Activated T-helper 1 cell treated with Interleukin-2 at 50 U/mL for 16 hours (primary cell): ENCODE results near the gene HIC1.
"Not testable (repeated sequence)": the region's sequence is repeated elsewhere in the genome, so short reads cannot be mapped to it uniquely, and the experiment has no call there.

Experiments
- DNase-seq: peaks from one replicate; pipeline ENCODE4 v3.0.0-alpha.2; 2020; ENCODE audit warnings: low read depth

HIC1 gene, protein sequence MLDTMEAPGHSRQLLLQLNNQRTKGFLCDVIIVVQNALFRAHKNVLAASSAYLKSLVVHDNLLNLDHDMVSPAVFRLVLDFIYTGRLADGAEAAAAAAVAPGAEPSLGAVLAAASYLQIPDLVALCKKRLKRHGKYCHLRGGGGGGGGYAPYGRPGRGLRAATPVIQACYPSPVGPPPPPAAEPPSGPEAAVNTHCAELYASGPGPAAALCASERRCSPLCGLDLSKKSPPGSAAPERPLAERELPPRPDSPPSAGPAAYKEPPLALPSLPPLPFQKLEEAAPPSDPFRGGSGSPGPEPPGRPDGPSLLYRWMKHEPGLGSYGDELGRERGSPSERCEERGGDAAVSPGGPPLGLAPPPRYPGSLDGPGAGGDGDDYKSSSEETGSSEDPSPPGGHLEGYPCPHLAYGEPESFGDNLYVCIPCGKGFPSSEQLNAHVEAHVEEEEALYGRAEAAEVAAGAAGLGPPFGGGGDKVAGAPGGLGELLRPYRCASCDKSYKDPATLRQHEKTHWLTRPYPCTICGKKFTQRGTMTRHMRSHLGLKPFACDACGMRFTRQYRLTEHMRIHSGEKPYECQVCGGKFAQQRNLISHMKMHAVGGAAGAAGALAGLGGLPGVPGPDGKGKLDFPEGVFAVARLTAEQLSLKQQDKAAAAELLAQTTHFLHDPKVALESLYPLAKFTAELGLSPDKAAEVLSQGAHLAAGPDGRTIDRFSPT

DNA sequence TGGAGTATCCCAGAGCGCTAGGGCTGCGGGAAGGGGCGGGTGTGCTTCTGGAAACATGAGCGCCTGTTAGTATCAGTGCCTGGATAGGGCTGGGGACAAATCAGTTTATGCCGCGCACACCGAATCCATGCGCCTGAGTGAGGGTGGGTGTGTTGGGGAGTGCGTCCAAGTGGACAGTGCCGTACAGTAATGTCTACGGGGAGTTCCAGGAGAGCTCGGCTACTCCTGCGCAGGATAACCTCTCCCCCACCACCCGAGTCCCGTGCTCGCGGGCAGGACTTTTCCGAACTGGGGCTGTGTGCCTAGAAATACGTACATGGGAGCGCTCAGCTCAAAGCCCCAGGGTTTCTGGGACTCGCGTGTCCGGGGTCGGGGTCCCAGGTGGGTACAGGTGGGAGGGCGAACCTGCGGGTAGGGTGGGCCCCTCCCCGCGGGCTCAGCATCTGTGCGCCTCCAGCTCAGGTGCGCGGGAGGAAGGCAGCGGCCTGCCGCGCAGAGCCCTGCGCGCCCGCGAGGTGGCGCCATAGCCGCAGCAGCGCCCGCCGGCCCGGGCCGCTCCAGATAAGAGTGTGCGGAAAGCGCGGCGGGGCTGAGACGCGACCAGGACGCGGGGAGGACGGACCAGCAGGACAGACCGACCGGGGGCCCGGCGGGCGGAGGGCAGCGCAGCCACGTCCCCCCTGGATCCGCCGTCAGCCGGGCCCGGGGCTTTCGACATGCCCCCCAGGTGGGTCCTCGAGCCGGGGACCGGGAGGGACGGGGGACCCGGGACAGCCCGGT, at the start of gene HIC1:
HIC1 (plus strand) TSS at position 592 of the 780 bp plus-strand sequence. CDS start 1,588 bp downstream, outside the sequence.
- peak; percentile 70 for DNase-seq

DNA sequence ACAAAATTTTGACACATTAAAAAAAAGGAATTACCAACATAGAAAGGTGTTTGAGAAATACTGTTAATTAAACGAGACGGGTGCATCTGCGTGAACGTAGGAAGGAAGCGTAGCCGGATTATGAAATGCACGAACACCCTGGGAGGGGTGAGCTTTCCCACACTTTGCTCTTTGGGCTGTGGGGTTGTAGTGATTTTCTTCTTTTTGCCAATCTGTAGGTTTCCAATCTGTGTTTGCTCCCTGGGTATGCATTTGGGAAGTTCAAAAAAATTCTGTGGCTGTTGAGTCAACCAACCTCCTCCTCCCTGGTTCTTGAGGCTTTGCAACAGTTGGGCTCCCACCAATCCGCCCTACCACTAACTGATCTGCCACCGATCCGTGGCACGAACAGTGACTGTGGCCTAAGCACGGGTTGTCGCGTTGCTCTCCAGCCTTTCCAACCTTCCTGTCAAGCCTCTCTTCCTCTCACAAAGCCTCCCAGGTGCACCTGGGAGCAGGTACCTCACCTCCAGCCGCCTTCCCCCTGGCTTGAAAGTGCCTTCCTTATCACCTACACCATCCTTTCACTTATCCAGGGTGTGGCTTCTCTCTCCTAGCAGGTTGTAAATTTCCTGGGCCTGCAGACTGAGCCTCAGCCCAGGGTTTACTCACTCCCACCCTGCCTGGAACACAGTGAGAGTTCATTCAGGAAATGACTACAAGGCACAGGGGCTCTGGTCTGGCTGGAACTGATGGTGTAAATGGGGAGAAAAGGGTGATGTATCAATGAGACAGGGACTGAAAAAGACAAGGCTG, 46.4 kb upstream of the HIC1 start:
- DNase-seq: no peak

DNA sequence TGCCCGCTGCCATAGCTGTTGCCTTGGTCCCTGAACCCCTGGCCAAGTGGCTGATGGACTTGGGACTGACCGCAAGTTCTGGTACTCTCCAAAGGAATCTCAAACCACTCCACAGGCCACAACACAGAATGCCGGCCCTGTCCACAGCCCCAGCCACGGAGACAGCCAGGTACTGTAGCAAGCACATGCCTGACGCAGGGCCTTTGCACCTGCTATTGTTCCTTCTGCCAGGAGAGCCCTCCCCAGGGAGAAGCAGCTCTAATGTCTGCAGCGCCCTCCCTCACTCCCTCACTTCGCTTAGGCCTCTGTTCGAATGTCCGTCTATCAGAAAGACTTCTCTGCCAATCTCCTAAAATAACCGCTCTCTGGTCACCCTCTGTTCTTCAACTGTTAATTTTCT, 45.2 kb upstream of the HIC1 start:
- no peak for DNase-seq

DNA sequence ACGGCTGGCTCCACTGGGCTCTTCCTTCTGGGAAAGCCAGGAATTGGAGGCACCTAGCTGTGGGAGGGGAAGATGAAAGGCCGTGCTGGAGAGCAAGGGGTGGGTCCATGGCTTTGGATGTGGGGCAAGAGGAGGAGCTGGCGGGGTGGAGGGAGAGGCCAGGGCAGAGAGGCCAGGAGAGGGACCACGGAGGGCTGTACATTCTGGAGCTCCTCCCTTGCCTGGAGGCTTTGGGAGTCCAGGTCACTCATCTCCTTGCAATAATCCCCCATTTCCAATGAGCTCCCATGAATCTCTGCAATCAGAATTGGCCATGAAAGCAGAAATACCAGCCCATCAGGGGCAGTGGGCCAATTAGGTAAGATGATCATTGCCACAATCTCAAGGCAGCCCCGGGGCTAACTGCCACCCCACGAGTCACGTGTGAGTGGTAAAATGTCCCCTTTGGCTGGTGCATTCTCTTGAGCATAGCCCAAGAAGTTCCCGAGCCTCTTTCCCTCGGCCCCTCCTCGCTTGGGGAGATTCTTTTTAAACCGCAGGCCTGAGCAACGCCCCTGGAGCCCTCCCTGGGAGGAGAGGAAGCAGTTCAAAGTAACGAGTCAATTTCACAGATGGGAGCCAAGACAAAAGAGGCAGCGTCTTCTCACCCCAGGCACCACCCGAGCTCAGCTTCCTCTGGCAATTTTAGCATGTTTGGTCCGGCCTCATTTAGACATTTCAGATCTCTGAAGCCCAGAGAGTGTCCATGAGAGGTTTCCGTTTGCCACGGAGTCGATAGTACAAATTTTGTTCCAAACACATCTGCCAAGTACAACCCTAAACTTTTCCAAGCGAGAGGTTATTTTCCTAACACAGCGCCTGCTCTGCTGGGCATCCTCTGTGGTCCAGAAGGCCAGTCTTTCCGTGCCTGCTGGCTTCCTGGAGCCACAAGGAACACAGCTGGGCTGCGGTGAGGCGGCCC, 43.2 kb upstream of the HIC1 start:
- no peak for DNase-seq

DNA sequence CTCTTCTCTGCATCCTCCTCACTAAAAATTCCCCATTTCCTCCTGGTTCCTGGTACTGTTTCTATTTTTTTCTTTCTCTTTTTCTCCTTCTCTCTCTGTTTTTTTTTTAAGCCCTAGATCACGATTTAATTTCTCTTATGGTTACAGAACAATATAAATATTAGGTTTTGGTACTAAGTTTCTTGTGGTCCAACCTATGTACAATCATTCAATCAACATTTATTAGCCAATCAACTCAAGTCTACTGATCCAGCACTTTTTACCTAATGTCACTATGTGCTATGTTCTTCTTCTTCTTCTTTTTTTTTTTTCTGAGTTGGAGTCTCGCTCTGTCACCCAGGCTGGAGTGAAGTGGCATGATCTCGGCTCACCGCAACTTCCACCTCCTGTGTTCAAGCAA, 42.4 kb upstream of the HIC1 start:
- no peak for DNase-seq

DNA sequence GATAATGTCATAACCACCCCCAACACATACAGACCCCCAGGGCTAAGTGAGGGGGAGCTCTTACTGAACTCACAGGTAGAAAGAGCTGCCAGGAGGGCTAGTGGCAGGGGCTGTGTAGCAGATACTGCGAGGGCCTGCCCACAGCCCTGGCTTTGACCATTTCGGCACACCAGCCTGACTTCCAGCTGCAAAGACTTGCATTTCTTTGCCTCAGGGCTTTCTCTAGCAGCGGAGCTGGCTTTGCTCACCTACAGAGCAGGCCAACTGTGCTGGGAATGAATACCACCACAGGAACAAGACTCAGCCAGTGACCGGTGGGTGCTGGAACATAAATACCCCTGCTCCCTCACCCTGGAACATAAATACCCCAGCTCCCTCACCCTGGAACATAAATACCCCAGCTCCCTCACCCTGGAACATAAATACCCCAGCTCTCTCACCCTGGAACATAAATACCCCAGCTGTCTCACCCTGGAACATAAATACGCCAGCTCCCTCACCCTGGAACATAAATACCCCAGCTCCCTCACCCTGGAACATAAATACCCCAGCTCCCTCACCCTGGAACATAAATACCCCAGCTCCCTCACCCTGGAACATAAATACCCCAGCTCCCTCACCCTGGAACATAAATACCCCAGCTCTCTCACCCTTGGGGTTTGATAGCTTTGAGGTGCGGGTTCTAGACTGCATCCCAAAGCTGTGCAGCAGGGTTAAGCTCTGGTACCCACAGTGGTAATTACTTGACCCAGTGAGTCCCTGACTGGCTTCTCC, 41.5 kb upstream of the HIC1 start:
- not testable (repeated sequence) for DNase-seq

DNA sequence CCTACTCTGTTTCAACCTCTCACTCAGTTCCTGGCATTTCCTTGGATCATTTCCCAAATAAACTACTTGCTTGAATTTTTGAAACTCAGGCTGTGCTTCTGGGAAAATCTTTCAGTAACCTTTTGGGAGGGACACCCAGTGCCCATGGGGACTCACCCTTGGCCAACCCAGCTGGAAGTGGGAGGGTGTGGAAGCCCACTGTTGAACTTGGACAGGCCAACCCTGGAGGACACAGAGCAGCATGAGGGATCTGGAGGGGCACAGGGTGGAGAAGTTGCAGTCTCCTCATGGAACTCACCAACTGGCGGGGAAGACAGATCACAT, 40.9 kb upstream of the HIC1 start:
- no peak for DNase-seq

DNA sequence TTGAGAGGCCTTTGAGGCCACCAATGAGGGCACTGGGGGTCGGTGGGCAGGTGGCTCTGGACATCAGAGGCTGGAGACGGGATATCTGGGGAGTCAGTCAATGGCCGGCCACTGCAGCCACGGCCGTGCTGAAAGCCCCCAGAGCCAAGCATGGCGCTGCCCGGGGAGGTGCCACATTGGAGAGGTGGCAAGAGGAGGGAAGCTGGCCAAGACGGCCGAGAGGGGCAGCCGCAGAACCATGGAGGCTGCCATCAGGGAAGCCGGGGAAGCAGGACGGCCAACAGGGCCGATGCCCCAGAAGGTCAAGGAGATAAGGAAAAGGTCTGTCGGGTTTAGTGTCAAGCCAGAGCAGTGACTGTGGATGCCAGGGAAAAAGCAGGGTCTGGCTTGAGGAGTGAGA, 39.6 kb upstream of the HIC1 start:
- no peak for DNase-seq

DNA sequence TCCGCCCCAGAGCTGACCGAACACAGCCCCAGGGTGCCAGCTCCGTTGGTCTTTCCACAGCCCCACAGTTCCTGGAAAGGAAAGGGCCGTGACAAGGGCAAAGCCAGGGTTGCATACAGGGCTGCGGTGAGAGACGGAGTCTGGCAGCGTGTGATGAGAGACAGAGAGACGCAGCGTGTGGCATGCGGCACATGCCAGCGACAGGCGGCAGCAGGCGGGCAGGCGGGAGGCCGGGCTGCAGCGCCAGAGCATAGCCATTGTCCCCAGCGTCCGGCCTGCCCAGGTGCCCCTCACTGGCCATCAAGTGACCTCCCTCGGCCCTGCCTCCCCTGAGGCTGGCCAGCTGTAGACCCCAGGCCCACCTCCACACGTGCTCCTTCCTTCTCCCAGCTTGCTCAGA, 38.4 kb upstream of the HIC1 start:
- no peak for DNase-seq

DNA sequence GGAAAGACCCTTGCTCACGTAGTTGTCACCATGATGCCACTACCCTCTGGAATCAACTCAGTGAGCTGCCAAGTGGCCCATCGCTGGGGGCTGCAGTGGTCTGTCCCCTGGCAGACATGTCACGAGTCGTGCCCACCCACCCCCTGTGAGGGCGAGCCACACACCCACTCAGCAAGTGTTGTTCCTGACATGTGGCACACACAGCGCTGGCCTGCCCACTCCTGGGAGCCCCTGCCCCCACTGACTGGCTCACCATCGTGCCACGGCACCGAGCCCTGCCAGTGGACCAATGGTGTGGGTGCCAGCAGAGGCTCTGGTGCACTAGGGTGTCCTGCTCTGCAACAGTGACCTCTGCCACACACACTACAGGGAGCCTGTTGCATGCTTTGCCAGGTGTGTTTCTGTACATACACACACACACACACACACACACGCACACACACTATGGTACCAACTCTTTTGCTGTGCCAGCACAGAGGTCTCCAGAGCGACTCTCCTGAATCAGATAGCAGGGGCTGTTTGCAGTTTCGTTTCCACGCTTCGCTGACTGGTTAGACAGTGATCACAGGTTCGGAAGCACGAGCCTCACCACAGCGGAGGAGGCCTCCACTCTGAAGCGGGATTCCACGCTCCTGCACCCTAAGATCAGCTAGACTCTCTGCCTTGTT, 37.5 kb upstream of the HIC1 start:
- no peak for DNase-seq

DNA sequence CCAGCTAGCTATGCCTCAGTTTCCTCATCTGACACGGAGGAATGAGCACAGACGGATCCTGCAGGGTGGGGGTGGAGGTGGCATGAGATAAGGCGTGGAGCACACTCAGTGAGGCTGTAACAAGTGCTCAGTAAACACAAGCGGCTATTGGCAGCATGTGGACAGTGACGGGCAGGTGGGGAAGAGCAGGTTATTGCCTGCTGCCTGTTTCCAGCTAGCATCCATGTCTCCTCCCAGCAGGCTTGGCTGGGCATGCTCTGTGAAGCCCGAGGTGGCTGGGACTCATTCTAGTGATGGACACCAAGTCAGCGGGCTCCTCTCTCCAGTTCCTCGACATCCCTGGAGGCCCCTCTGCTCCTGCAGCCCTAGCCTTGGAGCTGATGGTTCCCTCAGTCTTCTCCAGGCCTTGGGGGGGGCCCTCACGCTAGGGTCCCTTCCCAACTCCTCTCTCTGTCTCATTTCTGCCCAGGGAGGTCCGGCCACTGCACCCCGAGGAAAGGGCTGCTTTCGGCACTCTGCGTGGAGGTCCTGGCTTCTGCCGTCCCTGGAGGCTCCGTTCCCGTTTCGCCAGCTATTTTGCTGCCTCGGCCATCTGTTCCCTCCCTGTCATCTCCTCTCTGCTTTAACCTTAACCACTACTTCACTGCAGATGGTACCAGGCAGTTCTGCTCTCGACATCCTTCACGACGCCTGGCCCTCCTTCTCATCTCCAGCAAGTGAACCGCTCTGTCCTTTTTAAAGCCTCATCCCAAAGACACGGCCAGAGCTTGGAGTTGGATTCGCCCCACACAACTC, 36.0 kb upstream of the HIC1 start:
- no peak for DNase-seq

DNA sequence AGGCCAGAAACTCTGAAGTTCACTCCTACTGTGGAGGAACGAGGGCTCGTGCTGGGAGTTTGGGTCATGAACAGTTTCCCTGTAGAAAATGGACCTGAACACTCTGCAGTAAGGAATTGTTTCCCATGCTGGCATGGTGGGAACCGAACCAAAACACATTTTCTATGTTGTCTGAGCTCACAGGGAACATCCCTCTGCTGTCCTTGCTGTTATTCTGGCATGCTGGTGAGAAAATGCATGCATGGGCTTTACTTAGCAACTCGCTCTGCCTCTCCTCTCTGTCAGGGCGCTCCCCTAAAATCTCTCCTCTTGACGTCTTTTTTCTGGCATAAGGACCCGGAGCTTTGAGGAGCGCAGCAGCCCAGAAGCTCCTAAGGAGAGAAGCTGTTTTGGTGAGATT, 35.2 kb upstream of the HIC1 start:
- DNase-seq: no peak

DNA sequence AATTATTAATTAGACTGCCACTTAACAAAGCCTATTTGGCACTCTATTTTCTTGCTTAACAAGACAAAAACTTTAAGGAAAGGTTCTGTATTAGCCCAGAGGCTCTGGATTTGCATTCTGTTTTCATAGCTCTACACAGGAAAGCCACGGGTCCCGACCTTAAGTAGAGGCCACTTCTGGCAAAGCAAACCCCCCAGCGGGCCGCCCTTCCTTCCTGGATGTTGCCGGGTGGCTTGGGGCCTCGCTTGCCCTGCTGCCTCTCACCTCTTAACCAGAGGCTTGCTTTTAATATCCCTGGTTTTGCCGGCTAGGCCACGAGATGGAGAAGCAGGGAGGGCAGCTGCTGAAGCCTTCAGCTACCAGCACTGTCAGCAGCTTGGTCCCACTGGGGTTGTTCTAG, 34.2 kb upstream of the HIC1 start:
- no peak for DNase-seq

DNA sequence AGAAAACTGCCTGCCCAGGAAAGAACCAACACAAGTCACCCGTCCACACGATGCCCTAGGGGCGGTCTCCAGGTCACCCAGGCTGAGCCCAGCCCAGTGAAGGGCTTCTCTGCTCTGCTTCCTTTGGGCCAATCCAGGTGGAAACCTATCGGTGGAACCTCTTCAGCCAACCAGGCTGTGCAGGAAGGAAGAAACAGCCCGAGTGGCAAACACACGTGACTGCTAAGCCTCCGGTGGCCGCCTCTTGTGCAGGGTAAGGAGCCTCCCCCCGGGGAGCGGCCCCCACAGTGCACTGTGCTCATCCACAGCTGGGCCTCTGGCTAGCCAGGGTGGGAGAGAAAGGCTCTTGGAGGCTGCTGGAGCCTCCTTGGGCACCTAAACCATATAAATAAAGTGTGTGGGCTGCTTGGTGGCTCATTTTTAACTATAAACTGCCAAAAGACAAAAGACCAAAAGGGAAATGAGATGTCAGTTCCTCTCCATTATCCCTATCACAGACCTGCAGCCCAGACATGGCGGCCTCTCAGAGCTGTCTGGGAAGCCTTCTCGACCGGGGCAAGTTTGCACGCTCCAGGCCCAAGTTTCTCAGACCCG, 32.2 kb upstream of the HIC1 start:
- no peak for DNase-seq

DNA sequence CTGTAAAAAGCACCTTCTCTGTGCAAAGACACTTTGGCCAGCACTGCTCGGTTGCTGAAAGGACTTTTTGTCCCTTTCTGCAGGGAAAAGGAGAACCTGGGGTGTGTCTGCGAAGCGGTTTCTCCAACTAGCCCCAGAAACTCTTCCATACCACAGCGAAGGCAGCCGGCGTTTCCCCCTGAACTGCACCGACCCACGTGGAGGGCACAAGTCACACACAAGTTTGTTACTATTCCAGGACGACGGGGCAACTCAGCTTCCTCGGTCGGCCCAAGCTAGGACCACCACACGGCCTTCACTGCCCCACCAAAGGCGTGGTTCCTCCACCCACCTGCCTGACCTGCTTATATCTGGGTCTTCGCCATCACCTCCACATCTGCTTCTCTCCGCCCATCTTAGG, 31.6 kb upstream of the HIC1 start:
- no peak for DNase-seq

DNA sequence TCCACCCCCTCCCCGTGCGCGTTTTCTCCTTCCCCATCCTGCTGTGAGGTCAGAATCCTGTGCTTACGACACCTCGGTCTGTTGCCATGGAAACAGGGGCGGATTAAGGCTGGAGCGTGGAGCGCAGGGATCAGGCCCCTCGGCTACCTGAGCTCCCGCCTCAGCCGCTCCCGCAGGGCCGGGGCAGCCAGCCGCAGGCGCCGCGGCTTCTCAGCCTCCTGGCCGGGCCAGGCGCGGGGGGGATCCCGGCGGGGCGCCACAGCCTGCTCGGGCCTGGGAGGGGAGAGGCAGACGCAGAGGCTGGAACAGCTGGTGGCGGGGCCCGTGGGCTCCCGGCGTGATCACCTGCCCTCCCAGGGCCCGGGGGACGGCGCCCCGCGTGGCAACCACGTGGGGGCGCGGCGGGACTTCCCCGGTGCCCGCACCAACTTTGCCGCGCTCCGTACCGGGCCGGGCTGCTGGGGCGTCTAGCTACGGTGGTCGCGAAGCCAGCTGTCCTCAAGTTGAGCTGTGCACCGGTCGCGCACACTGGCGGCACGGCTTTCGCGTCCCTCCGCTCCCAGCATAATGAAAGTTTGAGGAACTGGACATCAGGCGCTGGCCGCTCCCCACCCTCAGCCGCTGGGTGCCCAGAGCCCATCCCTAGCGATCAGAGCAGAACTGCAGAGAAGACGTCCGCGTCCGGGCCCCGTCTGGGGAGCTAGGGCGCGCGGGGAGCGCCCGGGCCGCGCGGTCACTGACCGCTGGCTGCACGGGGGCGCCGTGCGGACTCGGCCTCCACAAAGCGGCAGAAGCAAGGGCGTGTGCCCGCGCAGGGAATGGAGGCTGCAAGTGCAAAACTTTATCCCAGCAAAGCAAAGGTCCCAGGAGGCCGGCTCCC, 31.0 kb upstream of the HIC1 start:
- DNase-seq: no peak

DNA sequence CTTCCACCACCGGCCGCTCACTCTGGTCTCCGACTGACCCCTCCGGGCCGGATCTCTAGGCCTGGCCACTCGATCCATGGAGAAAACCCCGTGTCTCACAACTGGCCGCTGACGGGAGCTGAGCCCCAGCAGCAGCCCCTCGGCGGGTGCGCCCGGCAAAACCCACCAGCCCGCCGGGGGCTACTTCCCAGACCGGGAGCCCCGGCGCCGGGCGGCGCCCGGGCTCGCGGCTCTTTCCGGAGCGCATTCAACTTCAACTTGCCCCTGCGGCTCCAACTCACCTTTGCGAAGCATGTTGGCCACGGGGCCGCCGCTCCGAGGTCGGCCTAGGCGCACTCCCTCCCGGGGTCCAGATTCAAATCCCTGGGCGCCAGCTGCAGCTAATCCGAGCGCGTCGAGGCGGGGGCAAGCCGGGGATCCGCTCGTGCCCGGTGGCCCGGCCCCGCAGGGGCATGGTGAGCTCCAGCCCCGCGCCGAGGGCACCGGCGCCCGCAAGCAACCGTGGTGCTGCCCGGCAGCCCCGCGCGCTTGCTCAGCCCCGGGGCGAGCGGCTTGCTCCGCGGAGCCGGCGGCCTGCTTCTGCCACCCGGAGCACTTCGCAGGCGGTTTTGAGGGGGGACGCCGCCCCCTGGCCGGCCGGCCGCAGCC, 30.2 kb upstream of the HIC1 start:
- DNase-seq: no peak
